OCI-LY7 (cell line): ENCODE data around the gene DMD.

ENCODE experiments used
- CTCF ChIP-seq: fragments of 200-600 bp; sonication (generic); conservative IDR thresholded peaks from 2 replicates; pipeline ENCODE4 v1.5.1; 2014; ENCODE audit warnings: mild to moderate bottlenecking, antibody characterized with exemption, low read length, moderate library complexity, mixed read lengths
- EZH2phosphoT487 ChIP-seq: fragments of 200-600 bp; sonication (generic); IDR thresholded peaks from 2 replicates; pipeline ENCODE4 v1.6.1; 2018; ENCODE audit warnings: low read depth, borderline replicate concordance, mild to moderate bottlenecking, mixed run types, antibody characterized with exemption, low read length, moderate library complexity, mixed read lengths

DNA sequence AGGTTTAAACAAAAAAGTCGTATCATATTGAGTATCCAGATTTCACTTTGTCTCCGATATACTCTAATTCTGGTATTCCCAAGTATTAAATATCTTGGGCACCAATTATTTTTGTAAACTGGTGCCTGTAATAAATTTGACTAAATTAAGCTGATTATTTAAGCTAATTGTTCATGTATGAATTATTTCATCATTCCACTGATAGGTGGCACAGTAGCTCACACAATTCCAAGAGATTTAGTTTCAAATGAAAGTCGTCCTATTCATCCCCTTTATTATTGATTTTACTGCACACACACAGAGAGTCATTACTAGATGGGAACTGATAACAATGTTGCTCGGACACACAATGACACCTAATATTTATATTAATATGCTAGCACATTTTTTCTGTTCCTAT lies 432.4 kb downstream of the DMD start:
- TF ChIP-seq CTCF: no peak
- TF ChIP-seq EZH2phosphoT487: no peak
